IMR-90 (cell line): Measurements from ENCODE around the gene CCR8. TPM values are rescaled to one million over a fixed set of nuclear protein-coding genes. Genes with fewer than 3 reads are reported as not detected.
"Not testable (repeated sequence)": the region's sequence is repeated elsewhere in the genome, so short reads cannot be mapped to it uniquely, and the experiment has no call there.

ENCODE experiments used
- ATAC-seq: fragments of 200-7000 bp; cut with Tn5 transposase; 2 replicates; pipeline ENCODE4 v1.9.1; 2020; ENCODE audit warnings: low read depth, mild to moderate bottlenecking, moderate library complexity
- BruUV-seq: library from RNA; stranded (reverse); fragments of 400-500 nt; replicated peaks from 2 replicates; lab custom pipeline; 2021; lab: Mats Ljungman, UMichigan
- CTCF ChIA-PET: fragments of 300-600 bp; formaldehyde crosslinking; extraction: SDS; loops from one replicate; lab custom pipeline; 2021; ENCODE audit warnings: antibody characterized with exemption; lab: Yijun Ruan, JAX
- POLR2A ChIA-PET: fragments of 300-600 bp; sonication (Branson Sonifier 250); formaldehyde crosslinking; loops from one replicate; lab custom pipeline; 2022; ENCODE audit warnings: antibody characterized with exemption; ENCODE audit not compliant: unreplicated experiment; lab: Charles Lee
- DNase-seq: peaks from one replicate; pipeline ENCODE4 v3.0.0; 2013
- H2AFZ ChIP-seq: replicated peaks from 2 replicates; pipeline ENCODE3; 2013; ENCODE audit warnings: low read length, mild to moderate bottlenecking; ENCODE audit not compliant: poor library complexity
- H2AK5ac ChIP-seq: 2 replicates; pipeline ENCODE4 v1.6.1; 2013; ENCODE audit warnings: low read depth, low read length, inconsistent platforms
- H2AK9ac ChIP-seq: replicated peaks from 2 replicates; pipeline ENCODE3; 2013; ENCODE audit warnings: mild to moderate bottlenecking, low read depth, low read length, moderate library complexity; ENCODE audit not compliant: poor library complexity
- H2BK120ac ChIP-seq: 2 replicates; pipeline ENCODE4 v1.6.1; 2013; ENCODE audit warnings: low read depth, low read length, inconsistent platforms
- H2BK15ac ChIP-seq: 3 replicates; pipeline ENCODE4 v1.6.1; 2013; ENCODE audit warnings: low read depth, low read length, inconsistent platforms
- H2BK20ac ChIP-seq: 2 replicates; pipeline ENCODE4 v1.6.1; 2013; ENCODE audit warnings: low read depth, mild to moderate bottlenecking, inconsistent platforms, low read length, moderate library complexity
- H2BK5ac ChIP-seq: 2 replicates; pipeline ENCODE4 v1.6.1; 2013; ENCODE audit warnings: mild to moderate bottlenecking, low read depth, low read length, inconsistent platforms; ENCODE audit not compliant: poor library complexity, severe bottlenecking
- H3K14ac ChIP-seq: replicated peaks from 2 replicates; pipeline ENCODE4 v1.6.1; 2013; ENCODE audit warnings: low read depth, low read length, inconsistent platforms
- H3K18ac ChIP-seq: 2 replicates; pipeline ENCODE4 v1.6.1; 2013; ENCODE audit warnings: low read depth, low read length, control low read depth
- H3K23ac ChIP-seq: 2 replicates; pipeline ENCODE4 v1.6.1; 2013; ENCODE audit warnings: low read depth, low read length, inconsistent platforms
- H3K27ac ChIP-seq: 2 replicates; pipeline ENCODE4 v1.5.1; 2013; ENCODE audit warnings: mild to moderate bottlenecking, control low read depth, low read length; ENCODE audit not compliant: insufficient read depth
- H3K27me3 ChIP-seq: 2 replicates; pipeline ENCODE4 v1.6.1; 2013; ENCODE audit warnings: low read length; ENCODE audit not compliant: control insufficient read depth, insufficient read depth
- H3K36me3 ChIP-seq: 2 replicates; pipeline ENCODE4 v1.6.1; 2013; ENCODE audit warnings: low read length, mixed read lengths; ENCODE audit not compliant: control insufficient read depth, insufficient read depth
- H3K4ac ChIP-seq: 2 replicates; pipeline ENCODE4 v1.6.1; 2013; ENCODE audit warnings: low read depth, low read length, inconsistent platforms
- H3K4me1 ChIP-seq: 2 replicates; pipeline ENCODE4 v1.6.1; 2013; ENCODE audit warnings: low read length, mixed read lengths; ENCODE audit not compliant: control insufficient read depth, insufficient read depth
- H3K4me2 ChIP-seq: 2 replicates; pipeline ENCODE4 v1.6.1; 2013; ENCODE audit warnings: low read depth, mild to moderate bottlenecking, control low read depth, low read length, moderate library complexity
- H3K4me3 ChIP-seq: 2 replicates; pipeline ENCODE4 v1.5.1; 2013; ENCODE audit warnings: low read depth, mild to moderate bottlenecking, control low read depth, low read length, moderate library complexity; ENCODE audit not compliant: insufficient read depth
- H3K56ac ChIP-seq: 2 replicates; pipeline ENCODE4 v1.6.1; 2013; ENCODE audit warnings: low read length, inconsistent platforms; ENCODE audit not compliant: insufficient read depth; ENCODE audit errors: extremely low read depth
- H3K79me1 ChIP-seq, 2 experiments: 2 replicates each; pipeline ENCODE4 v1.6.1; 2013; ENCODE audit warnings: low read length in 2 of 2, inconsistent platforms in 1 of 2, low read depth in 1 of 2
- H3K9ac ChIP-seq: 2 replicates; pipeline ENCODE4 v1.6.1; 2013; ENCODE audit warnings: low read depth, low read length, control low read depth
- H3K9me1 ChIP-seq: 2 replicates; pipeline ENCODE4 v1.6.1; 2013; ENCODE audit warnings: low read length, inconsistent platforms; ENCODE audit not compliant: insufficient read depth
- H3K9me3 ChIP-seq: 2 replicates; pipeline ENCODE4 v1.6.1; 2013; ENCODE audit warnings: low read length; ENCODE audit not compliant: control insufficient read depth, insufficient read depth
- H4K20me1 ChIP-seq: 2 replicates; pipeline ENCODE4 v1.6.1; 2013; ENCODE audit warnings: low read length, inconsistent platforms; ENCODE audit not compliant: insufficient read depth
- H4K5ac ChIP-seq: 2 replicates; pipeline ENCODE4 v1.6.1; 2013; ENCODE audit warnings: mild to moderate bottlenecking, low read depth, low read length, control low read depth
- H4K8ac ChIP-seq, 2 experiments: 2 replicates each; pipeline ENCODE4 v1.6.1; 2013; ENCODE audit warnings: low read depth in 2 of 2, low read length in 2 of 2, control low read depth in 1 of 2, inconsistent platforms in 1 of 2
- H4K91ac ChIP-seq: 2 replicates; pipeline ENCODE4 v1.6.1; 2013; ENCODE audit warnings: low read depth, low read length, inconsistent platforms; ENCODE audit not compliant: insufficient read depth
- WGBS, 2 experiments: methylation state at CpG; one replicate each; pipeline versions ENCODE4 v1.1.5 to v1.1.7; 2013; ENCODE audit warnings: missing lambda C conversion rate in 2 of 2; ENCODE audit not compliant: insufficient read length in 1 of 2; ENCODE audit errors: extremely low coverage in 2 of 2; 5-methylcytosine and 5-hydroxymethylcytosine counted together
- dilution Hi-C: fragments of 300-500 bp; cut with HindIII; formaldehyde crosslinking; loops from one replicate; pipeline ENCODE4 v1.14.3; 2018; ENCODE audit warnings: low sequenced_read_pairs; ENCODE audit not compliant: unreplicated experiment
- in situ Hi-C: fragments of 300-500 bp; cut with MboI; formaldehyde crosslinking; loops from 3 replicates; pipeline ENCODE4 v1.14.3; 2019; ENCODE audit warnings: low sequenced_read_pairs, inconsistent platforms, mixed read lengths
- intact Hi-C: fragments of 100-400 bp; cut with micrococcal nuclease; formaldehyde crosslinking; loops from 2 replicates; pipeline ENCODE4 v1.10.0; 2022
- polyA plus RNA-seq, 3 experiments: library from polyadenylated mRNA; depleted of rRNA; stranded (reverse); fragments of >200 nt; gene quantifications; 2 replicates each; pipeline ENCODE4 v1.2.3, GENCODE V29; 2012; ENCODE audit warnings: low replicate concordance in 1 of 3
- total RNA-seq: library from RNA; depleted of rRNA; stranded (reverse); fragments of >200 nt; gene quantifications from 2 replicates; pipeline ENCODE4 v1.2.3, GENCODE V29; 2012

Gene CCR8
- total and polyA plus RNA-seq, 2 of the 4 experiments (the other 2 are of a cell fraction), result not detected

DNA sequence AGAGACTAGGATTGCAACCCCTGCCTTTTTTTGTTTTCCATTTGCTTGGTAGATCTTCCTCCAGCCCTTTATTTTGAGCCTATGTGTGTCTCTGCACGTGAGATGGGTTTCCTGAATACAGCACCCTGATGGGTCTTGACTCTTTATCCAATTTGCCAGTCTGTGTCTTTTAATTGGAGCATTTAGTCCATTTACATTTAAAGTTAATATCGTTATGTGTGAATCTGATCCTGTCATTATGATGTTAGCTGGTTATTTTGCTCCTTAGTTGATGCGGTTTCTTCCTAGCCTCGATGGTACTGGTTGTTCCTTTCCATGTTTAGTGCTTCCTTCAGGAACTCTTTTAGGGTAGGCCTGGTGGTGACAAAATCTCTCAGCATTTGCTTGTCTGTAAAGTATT, 40.9 kb downstream of the CCR8 start:
- H3K56ac ChIP-seq, ATAC-seq, H3K4ac ChIP-seq, H2AFZ ChIP-seq, H3K27me3 ChIP-seq, H3K9ac ChIP-seq, BruUV-seq, DNase-seq, H3K4me1 ChIP-seq, H3K23ac ChIP-seq, H4K8ac ChIP-seq, POLR2A ChIA-PET, H2BK120ac ChIP-seq, H3K14ac ChIP-seq, CTCF ChIA-PET, H2BK5ac ChIP-seq, H3K9me1 ChIP-seq, H3K9me3 ChIP-seq, H3K79me1 ChIP-seq, H3K18ac ChIP-seq, H3K4me3 ChIP-seq, H4K5ac ChIP-seq, in situ Hi-C loops, H2BK15ac ChIP-seq, H4K91ac ChIP-seq, H3K4me2 ChIP-seq, H2BK20ac ChIP-seq, H2AK5ac ChIP-seq, intact Hi-C loops, dilution Hi-C loops, H3K27ac ChIP-seq, H2AK9ac ChIP-seq, H4K20me1 ChIP-seq, H3K36me3 ChIP-seq: not testable (repeated sequence)
- WGBS, 2 experiments, result no CpG with 5 or more reads among the region's 4 CpGs
